ENCODE measurements around the gene GIMAP7.

GRCh38 chr7:150465414-150465813 is 49.3 kb upstream of the GIMAP7 start:
- no peak for TF ChIP-seq CTCF (IDR thresholded peaks at IDR 0.05)
- no peak for TF ChIP-seq RCOR1 (IDR thresholded peaks at IDR 0.05; ENCODE audit: low read length)
- no peak for TF ChIP-seq FOXM1 (IDR thresholded peaks at IDR 0.05; ENCODE audit: low read depth)
- TF ChIP-seq TEAD4 (IDR thresholded peaks at IDR 0.05; ENCODE audit: borderline replicate concordance, insufficient read depth), result no peak

Data from SK-N-SH (cell line).